ENCODE data around the gene KY.
"Not testable (repeated sequence)": the region's sequence is repeated elsewhere in the genome, so short reads cannot be mapped to it uniquely, and the experiment has no call there.

KY gene

DNA sequence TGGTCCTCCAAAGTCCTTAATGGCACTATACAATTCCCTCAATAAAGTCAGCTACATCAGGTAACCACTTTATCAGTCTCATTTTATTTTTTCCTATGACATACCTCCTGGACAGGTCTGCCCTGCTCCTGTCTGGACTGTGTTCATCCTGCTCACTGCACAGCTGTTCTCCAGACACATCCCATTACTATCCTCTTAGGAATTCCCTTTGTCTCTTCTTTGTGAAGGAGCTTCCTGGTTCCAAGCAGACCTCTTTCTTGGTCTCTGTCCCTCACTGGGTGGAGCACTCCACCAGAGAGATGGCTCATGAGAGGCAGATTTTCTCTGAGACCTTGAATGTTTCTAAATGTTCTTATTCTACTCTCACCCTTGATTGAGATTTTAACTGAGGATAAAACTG, 60.1 kb downstream of the KY start:
- TF ChIP-seq, protein P1, sequence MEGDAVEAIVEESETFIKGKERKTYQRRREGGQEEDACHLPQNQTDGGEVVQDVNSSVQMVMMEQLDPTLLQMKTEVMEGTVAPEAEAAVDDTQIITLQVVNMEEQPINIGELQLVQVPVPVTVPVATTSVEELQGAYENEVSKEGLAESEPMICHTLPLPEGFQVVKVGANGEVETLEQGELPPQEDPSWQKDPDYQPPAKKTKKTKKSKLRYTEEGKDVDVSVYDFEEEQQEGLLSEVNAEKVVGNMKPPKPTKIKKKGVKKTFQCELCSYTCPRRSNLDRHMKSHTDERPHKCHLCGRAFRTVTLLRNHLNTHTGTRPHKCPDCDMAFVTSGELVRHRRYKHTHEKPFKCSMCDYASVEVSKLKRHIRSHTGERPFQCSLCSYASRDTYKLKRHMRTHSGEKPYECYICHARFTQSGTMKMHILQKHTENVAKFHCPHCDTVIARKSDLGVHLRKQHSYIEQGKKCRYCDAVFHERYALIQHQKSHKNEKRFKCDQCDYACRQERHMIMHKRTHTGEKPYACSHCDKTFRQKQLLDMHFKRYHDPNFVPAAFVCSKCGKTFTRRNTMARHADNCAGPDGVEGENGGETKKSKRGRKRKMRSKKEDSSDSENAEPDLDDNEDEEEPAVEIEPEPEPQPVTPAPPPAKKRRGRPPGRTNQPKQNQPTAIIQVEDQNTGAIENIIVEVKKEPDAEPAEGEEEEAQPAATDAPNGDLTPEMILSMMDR (conservative IDR thresholded peaks at IDR 0.05), result no peak
- no peak for TF ChIP-seq ZFX (IDR thresholded peaks at IDR 0.05)
- H3K27ac ChIP-seq, result no peak overlapping the region

DNA sequence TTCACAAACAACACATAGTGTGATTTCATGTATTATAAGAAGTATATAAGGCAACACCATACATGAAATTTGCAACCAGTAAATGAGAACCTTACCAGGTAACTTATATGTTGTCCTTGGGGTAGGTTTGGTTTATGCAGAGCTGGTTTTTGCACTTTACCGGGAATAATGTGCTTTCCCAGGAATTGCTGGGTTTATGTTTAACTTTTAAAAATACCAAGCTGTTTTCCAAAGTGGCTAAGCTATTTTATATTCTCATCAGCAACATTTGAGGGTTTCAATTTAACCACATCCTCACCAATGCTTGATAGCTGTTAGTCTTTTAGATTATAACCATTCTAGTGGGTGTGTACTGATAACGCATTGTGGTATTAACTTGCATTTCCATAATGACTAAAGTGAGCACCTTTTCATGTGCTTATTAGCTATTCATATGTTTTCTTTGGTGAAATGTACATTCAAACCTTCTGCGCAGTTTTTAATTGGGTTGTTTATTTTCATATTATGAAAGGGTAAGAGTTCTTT, 71.6 kb downstream of the KY start:
- H3K27ac ChIP-seq, result no peak overlapping the region
- TF ChIP-seq, protein P1 (conservative IDR thresholded peaks at IDR 0.05), result no peak
- no peak for TF ChIP-seq ZFX (IDR thresholded peaks at IDR 0.05)

DNA sequence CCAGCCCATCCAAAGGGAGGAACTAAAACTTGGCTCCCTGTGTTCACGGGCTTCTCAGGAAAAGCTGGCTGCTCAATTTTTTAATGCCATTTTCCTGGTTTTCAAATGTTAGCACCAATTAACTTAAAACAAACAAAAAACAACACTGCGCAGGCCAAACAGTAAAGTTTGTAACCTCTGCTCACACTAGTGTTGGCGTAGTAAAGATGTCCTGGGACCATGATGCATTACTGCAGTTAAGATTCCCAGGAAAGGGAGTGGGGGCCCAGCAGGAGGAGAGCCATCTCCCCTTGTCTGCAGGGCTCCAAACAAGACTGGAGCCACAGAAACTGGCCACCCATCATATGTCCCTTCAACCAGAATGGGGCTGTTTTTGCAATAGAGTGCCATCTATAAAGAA, 74.0 kb downstream of the KY start:
- TF ChIP-seq, protein P1 (conservative IDR thresholded peaks at IDR 0.05), result no peak
- no peak for TF ChIP-seq ZFX (IDR thresholded peaks at IDR 0.05)
- no peak overlapping the region for H3K27ac ChIP-seq

DNA sequence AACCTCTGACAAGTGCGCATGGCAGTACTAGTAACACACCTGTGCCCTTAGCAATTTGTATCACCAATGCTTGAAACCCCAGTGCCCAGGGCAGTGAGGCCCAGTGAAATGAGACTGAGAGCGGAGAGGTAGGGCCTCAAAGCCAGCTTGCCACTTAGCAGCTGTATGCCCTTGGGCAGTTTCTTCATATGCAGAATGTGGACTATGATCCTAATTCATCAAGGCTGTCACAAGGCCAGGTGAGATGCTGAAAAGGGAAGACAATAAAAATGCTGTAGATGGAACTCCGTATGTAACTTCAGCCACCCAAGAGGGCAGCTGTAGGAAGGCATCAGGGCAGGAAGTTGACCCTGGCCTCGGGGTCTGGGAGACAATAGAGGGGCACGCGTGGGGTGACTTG, 74.4 kb downstream of the KY start:
- no peak for TF ChIP-seq ZFX (IDR thresholded peaks at IDR 0.05)
- TF ChIP-seq, protein P1 (conservative IDR thresholded peaks at IDR 0.05), result no peak
- H3K27ac ChIP-seq, result no peak overlapping the region

DNA sequence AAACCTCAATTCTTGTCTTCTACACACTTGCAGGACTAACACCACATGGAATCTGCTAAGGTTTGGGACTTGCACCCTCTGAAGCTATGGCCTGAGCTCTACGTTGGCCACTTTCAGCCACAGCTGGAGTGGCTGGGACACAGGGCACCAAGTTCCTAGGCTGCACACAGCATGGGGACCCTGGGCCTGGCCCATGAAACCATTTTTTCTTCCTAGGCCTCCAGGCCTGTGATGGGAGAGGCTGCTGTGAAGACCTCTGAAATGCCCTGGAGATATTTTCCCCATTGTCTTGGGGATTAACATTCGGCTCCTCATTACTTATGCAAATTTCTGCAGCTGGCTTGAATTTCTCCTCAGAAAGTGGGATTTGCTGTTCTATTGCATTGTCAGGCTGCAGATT, 80.9 kb downstream of the KY start:
- not testable (repeated sequence) for H3K27ac ChIP-seq

DNA sequence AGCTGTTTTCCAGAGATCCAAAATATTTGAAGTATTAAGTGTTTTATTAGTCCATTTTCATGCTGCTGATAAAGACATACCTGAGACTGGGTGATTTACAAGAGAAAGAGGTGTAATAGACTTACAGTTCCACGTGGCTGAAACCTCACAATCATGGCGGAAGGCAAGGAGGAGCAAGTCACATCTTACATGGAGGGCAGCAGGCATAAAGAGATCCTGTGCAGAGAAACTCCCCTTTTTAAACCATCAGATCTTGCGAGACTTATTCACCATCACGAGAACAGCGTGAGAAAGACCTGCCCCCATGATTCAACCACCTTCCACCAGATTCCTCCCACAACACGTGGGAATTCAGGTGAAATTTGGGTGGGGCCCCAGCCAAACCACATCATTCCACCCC, 82.0 kb downstream of the KY start:
- no peak overlapping the region for H3K27ac ChIP-seq
- TF ChIP-seq, protein P1 (conservative IDR thresholded peaks at IDR 0.05), result no peak
- TF ChIP-seq ZFX (IDR thresholded peaks at IDR 0.05), result no peak

DNA sequence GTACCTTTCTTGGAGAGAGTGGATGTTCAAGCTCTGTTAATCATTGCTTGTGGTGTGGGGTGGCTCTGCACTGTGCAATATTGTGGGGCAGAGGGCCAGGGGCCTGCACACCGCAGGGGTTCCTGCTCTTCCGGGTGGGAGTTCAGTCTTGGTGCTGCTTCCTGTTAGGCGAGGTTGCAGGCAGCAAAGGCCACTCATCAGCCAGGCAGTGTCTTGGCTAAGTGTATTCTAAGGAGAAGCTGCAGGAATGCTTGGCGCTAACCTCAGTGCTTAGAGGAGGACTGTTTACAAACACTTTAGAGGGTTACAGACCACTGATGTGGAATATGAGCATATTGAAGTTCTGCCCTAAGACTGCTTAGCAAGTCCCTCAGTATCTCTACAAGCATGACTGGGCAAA, 83.2 kb downstream of the KY start:
- TF ChIP-seq ZFX (IDR thresholded peaks at IDR 0.05), result no peak
- TF ChIP-seq, protein P1 (conservative IDR thresholded peaks at IDR 0.05), result no peak
- no peak overlapping the region for H3K27ac ChIP-seq

DNA sequence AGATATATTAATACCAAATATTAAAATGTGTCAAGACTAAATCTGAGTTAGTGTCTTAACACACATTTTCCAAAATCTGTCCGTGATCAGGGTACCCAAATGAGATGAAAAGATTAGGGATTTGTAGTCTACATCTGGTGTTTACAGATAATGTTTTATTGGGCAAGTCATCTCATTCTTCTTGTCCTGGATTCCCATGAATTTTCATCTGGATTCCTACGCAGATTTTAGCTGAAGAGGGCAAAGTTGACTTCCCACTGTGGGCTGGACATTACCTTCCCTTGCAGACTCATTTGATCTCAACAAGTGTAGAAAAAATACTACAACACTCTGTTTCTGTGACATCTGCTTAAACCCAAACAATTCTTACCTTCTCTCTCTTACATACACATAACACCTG, 85.8 kb downstream of the KY start:
- H3K27ac ChIP-seq, result no peak overlapping the region
- TF ChIP-seq, protein P1 (conservative IDR thresholded peaks at IDR 0.05), result no peak
- TF ChIP-seq ZFX (IDR thresholded peaks at IDR 0.05), result no peak
